GM06990 (cell line): ENCODE data around the gene NCAM1.

Source experiments
- DNase-seq: peaks from one replicate; pipeline ENCODE4 v3.0.0-alpha.2; 2011; ENCODE audit not compliant: insufficient read length; ENCODE audit errors: extremely low read depth
- H3K27me3 ChIP-seq: replicated peaks from 2 replicates; pipeline ENCODE4 v1.6.0; 2011; ENCODE audit warnings: low read length; ENCODE audit not compliant: control insufficient read depth, insufficient read depth
- H3K36me3 ChIP-seq: 2 replicates; pipeline ENCODE4 v1.5.1; 2011; ENCODE audit warnings: low read length; ENCODE audit not compliant: control insufficient read depth, insufficient read depth
- H3K4me3 ChIP-seq: replicated peaks from 2 replicates; pipeline ENCODE4 v1.5.1; 2011; ENCODE audit warnings: low read depth, mild to moderate bottlenecking, control low read depth, low read length
- TF ChIP-seq, protein P1 (sequence below): IDR thresholded peaks from 2 replicates; pipeline ENCODE4 v1.5.1; 2011; ENCODE audit warnings: low read length, control low read depth, mild to moderate bottlenecking, inconsistent platforms; ENCODE audit not compliant: insufficient read depth, poor library complexity, severe bottlenecking

The NCAM1 gene

DNA sequence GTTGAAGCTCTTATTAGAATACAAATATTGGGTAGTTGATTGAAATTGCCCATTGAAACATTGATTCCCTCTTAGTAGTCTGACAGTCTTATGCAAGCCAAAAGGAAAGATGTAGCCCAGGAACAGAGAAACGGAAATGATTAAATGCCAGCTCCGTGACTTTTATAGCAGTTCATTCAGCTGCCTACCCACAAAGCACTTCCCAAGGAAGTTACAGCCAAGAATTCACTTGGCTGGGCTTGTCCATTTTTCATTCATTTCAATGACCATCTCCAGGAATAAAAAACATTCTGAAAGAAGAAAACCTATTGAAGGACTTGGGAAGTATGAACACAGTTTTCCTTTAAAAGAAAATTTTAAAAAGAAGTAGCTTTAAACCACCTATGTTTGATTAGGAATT lies 62.0 kb downstream of the NCAM1 start:
- DNase-seq: no peak
- TF ChIP-seq, protein P1, sequence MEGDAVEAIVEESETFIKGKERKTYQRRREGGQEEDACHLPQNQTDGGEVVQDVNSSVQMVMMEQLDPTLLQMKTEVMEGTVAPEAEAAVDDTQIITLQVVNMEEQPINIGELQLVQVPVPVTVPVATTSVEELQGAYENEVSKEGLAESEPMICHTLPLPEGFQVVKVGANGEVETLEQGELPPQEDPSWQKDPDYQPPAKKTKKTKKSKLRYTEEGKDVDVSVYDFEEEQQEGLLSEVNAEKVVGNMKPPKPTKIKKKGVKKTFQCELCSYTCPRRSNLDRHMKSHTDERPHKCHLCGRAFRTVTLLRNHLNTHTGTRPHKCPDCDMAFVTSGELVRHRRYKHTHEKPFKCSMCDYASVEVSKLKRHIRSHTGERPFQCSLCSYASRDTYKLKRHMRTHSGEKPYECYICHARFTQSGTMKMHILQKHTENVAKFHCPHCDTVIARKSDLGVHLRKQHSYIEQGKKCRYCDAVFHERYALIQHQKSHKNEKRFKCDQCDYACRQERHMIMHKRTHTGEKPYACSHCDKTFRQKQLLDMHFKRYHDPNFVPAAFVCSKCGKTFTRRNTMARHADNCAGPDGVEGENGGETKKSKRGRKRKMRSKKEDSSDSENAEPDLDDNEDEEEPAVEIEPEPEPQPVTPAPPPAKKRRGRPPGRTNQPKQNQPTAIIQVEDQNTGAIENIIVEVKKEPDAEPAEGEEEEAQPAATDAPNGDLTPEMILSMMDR: no peak
- no peaks in the 10 kb centered on the region; the same call in 1 of the 2 replicates for H3K27me3 ChIP-seq
- H3K36me3 ChIP-seq: no peaks in the 10 kb centered on the region
- no peak overlapping the region for H3K4me3 ChIP-seq

DNA sequence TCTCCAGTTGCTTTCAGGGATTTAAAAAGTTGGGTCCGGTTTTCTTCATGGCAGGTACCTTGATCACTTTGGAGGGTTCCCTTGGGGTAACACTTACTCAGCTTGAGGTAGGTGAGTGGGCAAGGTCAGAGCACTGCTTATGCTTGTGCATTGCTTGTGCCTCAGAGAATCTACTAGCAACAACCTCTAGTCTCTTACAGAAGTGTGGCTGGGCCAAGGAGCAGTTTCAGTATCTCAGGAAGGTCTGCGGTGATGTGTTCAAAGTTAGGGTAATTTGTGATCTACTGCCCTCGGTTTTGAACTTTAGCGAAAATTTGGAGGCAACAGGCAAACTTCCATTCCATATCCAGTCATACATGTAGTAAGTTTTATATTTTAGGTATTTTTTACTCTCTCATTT lies 62.8 kb downstream of the NCAM1 start:
- Histone ChIP-seq H3K4me3 (no peak overlapping the region), H3K27me3 (no peaks in the 10 kb centered on the region; the same call in 1 of the 2 replicates), H3K36me3 (no peaks in the 10 kb centered on the region)
- TF ChIP-seq, protein P1: no peak
- DNase-seq: no peak

DNA sequence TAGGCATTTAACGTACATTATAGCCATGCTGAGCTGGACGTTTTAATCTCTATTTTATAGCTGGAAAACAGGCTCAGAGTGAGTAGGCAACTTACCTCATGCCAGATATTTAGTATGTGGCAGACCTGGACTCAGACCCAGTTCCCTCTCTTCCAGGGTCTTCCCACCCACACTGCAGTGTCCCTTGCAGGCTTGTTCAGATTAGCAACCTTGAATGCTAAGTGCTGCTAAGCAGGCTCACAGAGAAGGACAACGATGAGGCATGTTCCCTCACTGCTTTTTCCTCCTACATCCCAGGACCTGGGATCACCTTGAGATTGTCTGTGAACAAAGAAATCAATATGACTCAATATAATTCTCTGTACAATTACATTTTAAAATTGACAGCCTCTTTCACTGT lies 65.6 kb downstream of the NCAM1 start:
- TF ChIP-seq, protein P1: no peak
- no peaks in the 10 kb centered on the region for H3K36me3 ChIP-seq
- no peak for DNase-seq
- no peak overlapping the region for H3K4me3 ChIP-seq
- H3K27me3 ChIP-seq: no peaks in the 10 kb centered on the region; the same call in 1 of the 2 replicates

DNA sequence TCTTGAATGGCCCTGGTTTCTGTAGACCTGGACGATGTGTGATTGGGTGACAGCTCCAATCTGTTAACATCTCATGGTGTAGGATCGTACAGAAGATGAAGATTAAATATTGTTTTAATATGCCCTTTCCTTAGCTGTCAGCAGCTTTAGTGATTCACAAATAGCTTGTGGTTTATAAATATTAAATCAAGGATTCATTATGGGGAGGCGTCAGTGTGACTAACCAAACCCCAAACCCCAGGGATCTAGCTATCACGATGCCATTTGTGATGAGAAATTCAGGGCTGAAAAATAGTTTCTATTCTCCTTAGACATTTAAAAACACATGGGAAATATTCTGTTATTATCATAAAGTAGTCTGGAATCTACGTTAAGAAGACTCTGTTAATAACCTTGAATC lies 73.4 kb downstream of the NCAM1 start:
- Histone ChIP-seq H3K36me3 (no peaks in the 10 kb centered on the region), H3K27me3 (no peaks in the 10 kb centered on the region; the same call in 1 of the 2 replicates), H3K4me3 (no peak overlapping the region)
- TF ChIP-seq, protein P1: no peak
- no peak for DNase-seq

DNA sequence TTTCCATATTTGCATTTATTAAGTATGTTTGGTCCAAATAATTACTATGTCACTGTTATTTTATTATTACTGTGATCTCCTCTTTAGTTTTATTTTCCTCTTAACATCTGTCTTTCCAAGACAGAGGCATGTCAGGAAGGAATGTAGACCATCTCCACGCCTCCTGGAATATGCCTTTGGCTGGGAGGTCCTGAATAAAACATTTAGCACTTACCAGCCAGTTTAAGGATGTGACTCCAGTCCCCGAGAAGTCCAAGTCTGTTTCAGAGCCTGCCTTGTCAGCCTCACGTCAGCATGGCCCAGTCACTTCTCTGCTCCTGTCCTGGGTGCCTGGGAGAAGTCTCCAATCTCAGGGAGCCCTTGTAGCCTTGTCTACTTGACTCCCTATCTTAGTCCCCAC lies 74.5 kb downstream of the NCAM1 start:
- TF ChIP-seq, protein P1: no peak
- Histone ChIP-seq H3K27me3 (no peaks in the 10 kb centered on the region; the same call in 1 of the 2 replicates), H3K4me3 (no peak overlapping the region), H3K36me3 (no peaks in the 10 kb centered on the region)
- DNase-seq: no peak

DNA sequence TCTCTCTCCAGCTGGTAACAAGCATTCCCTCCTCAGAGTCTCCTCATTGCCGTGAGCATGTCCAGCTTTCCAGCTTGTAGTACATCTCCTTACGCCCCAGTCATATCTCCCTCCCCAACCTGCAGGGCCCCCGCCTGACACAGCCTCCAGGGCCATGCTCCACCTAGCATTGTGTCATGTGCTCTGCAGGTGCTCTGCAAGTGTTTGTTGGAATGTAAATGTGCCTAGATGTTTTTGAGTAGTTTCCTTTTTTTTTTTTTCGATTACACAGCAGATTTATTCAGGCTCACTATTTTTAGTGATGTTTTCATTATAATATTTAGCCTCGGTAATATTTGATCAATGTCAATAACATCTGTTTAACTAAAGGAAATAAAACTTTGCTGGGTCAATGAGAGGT lies 82.5 kb downstream of the NCAM1 start:
- no peak for DNase-seq
- Histone ChIP-seq H3K36me3 (no peaks in the 10 kb centered on the region), H3K27me3 (no peaks in the 10 kb centered on the region), H3K4me3 (no peak overlapping the region)
- TF ChIP-seq, protein P1: no peak
